Measurements from ENCODE around the gene PTPRM. TPM values are rescaled to one million over a fixed set of nuclear protein-coding genes. Genes with fewer than 3 reads are reported as not detected.

The PTPRM gene
- total RNA-seq, 1 experiment from 2014 or later, result 100.0 TPM

DNA sequence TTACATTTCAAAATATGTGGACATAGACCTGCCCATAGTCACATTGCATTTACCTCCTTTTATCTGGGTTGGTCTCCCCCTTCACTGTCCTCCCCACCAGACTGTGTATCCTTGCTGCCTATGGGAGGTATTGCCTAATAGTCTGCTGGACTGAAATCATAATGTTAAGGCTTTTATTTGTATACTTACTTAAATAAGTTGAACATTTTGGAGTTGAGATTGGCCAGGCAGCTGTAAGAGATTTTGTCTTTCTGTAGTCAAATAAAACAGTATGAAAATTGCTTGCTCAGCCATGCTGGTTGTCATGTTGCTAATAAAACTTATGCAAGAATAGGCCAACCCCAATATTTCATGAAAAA, 280.9 kb downstream of the PTPRM start:
- CTCF ChIA-PET, result no interaction called here
- H3K27me3 Mint-ChIP-seq (ENCODE audit: insufficient read depth, unreplicated experiment), result no peaks in the 10 kb centered on the region
- Histone ChIP-seq H3K4me1 (no peaks in the 10 kb centered on the region), H3K4me3 (ENCODE audit: low read depth, low read length) (no peak overlapping the region), H3K9me3 (peaks cover 14% of the 10 kb centered on the region), H3K36me3 (ENCODE audit: control insufficient read depth, insufficient read depth, low read length) (peaks cover 4% of the 10 kb centered on the region), H3K27me3 (replicated peaks; ENCODE audit: control insufficient read depth, insufficient read depth, low read length) (no peaks in the 10 kb centered on the region)
- peaks cover 26% of the 10 kb centered on the region for H3K9me3 Mint-ChIP-seq (ENCODE audit: unreplicated experiment)
- TF ChIP-seq, protein P1, sequence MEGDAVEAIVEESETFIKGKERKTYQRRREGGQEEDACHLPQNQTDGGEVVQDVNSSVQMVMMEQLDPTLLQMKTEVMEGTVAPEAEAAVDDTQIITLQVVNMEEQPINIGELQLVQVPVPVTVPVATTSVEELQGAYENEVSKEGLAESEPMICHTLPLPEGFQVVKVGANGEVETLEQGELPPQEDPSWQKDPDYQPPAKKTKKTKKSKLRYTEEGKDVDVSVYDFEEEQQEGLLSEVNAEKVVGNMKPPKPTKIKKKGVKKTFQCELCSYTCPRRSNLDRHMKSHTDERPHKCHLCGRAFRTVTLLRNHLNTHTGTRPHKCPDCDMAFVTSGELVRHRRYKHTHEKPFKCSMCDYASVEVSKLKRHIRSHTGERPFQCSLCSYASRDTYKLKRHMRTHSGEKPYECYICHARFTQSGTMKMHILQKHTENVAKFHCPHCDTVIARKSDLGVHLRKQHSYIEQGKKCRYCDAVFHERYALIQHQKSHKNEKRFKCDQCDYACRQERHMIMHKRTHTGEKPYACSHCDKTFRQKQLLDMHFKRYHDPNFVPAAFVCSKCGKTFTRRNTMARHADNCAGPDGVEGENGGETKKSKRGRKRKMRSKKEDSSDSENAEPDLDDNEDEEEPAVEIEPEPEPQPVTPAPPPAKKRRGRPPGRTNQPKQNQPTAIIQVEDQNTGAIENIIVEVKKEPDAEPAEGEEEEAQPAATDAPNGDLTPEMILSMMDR (IDR thresholded peaks at IDR 0.05; ENCODE audit: insufficient read depth in 1 of 2, low read depth in 1 of 2, low read length in 1 of 2, severe bottlenecking in 1 of 2, unreplicated experiment in 1 of 2), result no peak
- H3K36me3 Mint-ChIP-seq (ENCODE audit: insufficient read depth, unreplicated experiment), result peaks cover 27% of the 10 kb centered on the region
- DNase-seq, result no peak
- POLR2A ChIA-PET, result no interaction called here
- no TSS peak for BruUV-seq (replicated peaks)
- no peak overlapping the region for H3K4me3 Mint-ChIP-seq (ENCODE audit: unreplicated experiment)
- H3K4me1 Mint-ChIP-seq (ENCODE audit: low read depth, unreplicated experiment), result peaks cover 12% of the 10 kb centered on the region
- intact Hi-C loops (cut with micrococcal nuclease; ENCODE audit: unreplicated experiment), result no loop called here
- H3K27ac Mint-ChIP-seq (ENCODE audit: unreplicated experiment), result no peak overlapping the region

DNA sequence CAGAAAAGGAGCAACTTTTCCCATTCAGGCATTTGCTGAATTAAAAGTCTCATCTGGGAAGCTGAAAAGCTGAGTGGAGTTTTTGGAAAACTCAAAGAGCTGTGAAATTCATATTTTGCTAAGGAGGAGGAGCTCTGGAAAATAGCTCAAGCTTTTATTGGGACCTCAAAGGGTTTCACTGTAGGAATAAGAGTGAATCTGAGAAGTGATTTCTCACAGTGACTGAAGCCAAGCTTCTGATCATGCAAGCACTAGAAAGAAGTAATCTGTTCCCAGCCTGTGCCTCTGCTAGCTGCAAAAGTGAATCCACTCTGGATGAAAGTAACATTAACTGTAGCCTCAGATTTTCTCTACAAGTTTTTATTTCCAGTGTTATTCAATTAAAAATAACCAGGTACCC, 283.3 kb downstream of the PTPRM start:
- peaks cover 22% of the 10 kb centered on the region for H3K4me1 Mint-ChIP-seq (ENCODE audit: low read depth, unreplicated experiment)
- ChIA-PET CTCF (no interaction called here), POLR2A (no interaction called here)
- DNase-seq, result no peak
- H3K27ac Mint-ChIP-seq (ENCODE audit: unreplicated experiment), result no peak overlapping the region
- no peak overlapping the region for H3K4me3 Mint-ChIP-seq (ENCODE audit: unreplicated experiment)
- H3K9me3 ChIP-seq, result no peaks in the 10 kb centered on the region
- H3K36me3 ChIP-seq (ENCODE audit: control insufficient read depth, insufficient read depth, low read length), result no peaks in the 10 kb centered on the region
- no peak overlapping the region for H3K4me3 ChIP-seq (ENCODE audit: low read depth, low read length)
- peaks cover 16% of the 10 kb centered on the region for H3K9me3 Mint-ChIP-seq (ENCODE audit: unreplicated experiment)
- no peaks in the 10 kb centered on the region for H3K27me3 Mint-ChIP-seq (ENCODE audit: insufficient read depth, unreplicated experiment)
- no peaks in the 10 kb centered on the region for H3K27me3 ChIP-seq (replicated peaks; ENCODE audit: control insufficient read depth, insufficient read depth, low read length)
- H3K4me1 ChIP-seq, result peaks cover 5% of the 10 kb centered on the region
- peaks cover 10% of the 10 kb centered on the region for H3K36me3 Mint-ChIP-seq (ENCODE audit: insufficient read depth, unreplicated experiment)
- intact Hi-C loops (cut with micrococcal nuclease; ENCODE audit: unreplicated experiment), result no loop called here
- TF ChIP-seq, protein P1 (IDR thresholded peaks at IDR 0.05; ENCODE audit: insufficient read depth in 1 of 2, low read depth in 1 of 2, low read length in 1 of 2, severe bottlenecking in 1 of 2, unreplicated experiment in 1 of 2), result no peak
- BruUV-seq (replicated peaks), result no TSS peak

DNA sequence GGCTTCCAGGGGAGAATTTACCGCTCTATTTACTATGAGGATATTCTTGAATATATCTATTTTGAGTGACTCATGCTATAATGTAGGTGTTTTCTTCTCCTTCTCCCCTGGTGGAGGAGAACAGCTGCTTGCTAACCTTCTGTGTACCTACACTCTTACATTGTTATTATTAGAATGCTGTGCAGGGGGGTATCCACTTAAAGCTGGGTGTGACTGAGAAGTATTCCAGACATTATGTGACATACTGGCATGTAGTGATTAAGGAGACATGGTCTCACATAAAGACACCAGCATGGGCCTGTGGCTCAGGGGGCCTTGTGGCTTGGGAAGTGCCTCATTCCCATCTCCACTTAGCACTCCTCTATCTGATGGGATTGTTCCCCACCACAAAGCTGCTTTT, 287.9 kb downstream of the PTPRM start:
- Mint-ChIP-seq H3K9me3 (ENCODE audit: unreplicated experiment) (peaks cover 16% of the 10 kb centered on the region), H3K27ac (ENCODE audit: unreplicated experiment) (no peak overlapping the region), H3K27me3 (ENCODE audit: insufficient read depth, unreplicated experiment) (no peaks in the 10 kb centered on the region), H3K4me1 (ENCODE audit: low read depth, unreplicated experiment) (peaks cover 22% of the 10 kb centered on the region), H3K36me3 (ENCODE audit: insufficient read depth, unreplicated experiment) (peaks cover 12% of the 10 kb centered on the region), H3K4me3 (ENCODE audit: unreplicated experiment) (no peak overlapping the region)
- peaks cover 28% of the 10 kb centered on the region for H3K4me1 ChIP-seq
- DNase-seq, result no peak
- intact Hi-C loops (cut with micrococcal nuclease; ENCODE audit: unreplicated experiment), result loop anchor here (5.0 kb wide), 1 partner anchor 53 kb away; no protein-coding TSS in a partner anchor
- no peaks in the 10 kb centered on the region for H3K36me3 ChIP-seq (ENCODE audit: control insufficient read depth, insufficient read depth, low read length)
- no peaks in the 10 kb centered on the region for H3K27me3 ChIP-seq (replicated peaks; ENCODE audit: control insufficient read depth, insufficient read depth, low read length)
- TF ChIP-seq, protein P1 (IDR thresholded peaks at IDR 0.05; ENCODE audit: insufficient read depth in 1 of 2, low read depth in 1 of 2, low read length in 1 of 2, severe bottlenecking in 1 of 2, unreplicated experiment in 1 of 2), result no peak
- POLR2A ChIA-PET, result no interaction called here
- H3K4me3 ChIP-seq (ENCODE audit: low read depth, low read length), result no peak overlapping the region
- no TSS peak for BruUV-seq (replicated peaks)
- no peaks in the 10 kb centered on the region for H3K9me3 ChIP-seq
- CTCF ChIA-PET, result no interaction called here

Data from Caco-2 (cell line).